ENCODE data around the gene CXCL1. TPM values are rescaled to one million over a fixed set of nuclear protein-coding genes. Genes with fewer than 3 reads are reported as not detected.

The CXCL1 gene
- polyA plus RNA-seq, 1 experiment = 0.53 TPM

GRCh38 chr4:73904491-73904890 is 35.3 kb downstream of the CXCL1 start:
- 0 out of 2 replicates have a peak, but pooled peaks cover 2% of the 10 kb centered on the region for H3K27me3 ChIP-seq (ENCODE audit: control insufficient read depth, insufficient read depth, low read length)
- H3K36me3 ChIP-seq (ENCODE audit: control insufficient read depth, insufficient read depth, low read length) = no peaks in the 10 kb centered on the region
- TF ChIP-seq CTCF (IDR thresholded peaks at IDR 0.05; ENCODE audit: insufficient read depth, low read depth, low read length) = no peak
- no peak for DNase-seq (ENCODE audit: low read depth)
- H3K4me3 ChIP-seq (ENCODE audit: low read depth, low read length) = no peak overlapping the region
- ChIA-PET CTCF (no interaction called here), POLR2A (no interaction called here)

GRCh38 chr4:73908965-73909364 is 39.8 kb downstream of the CXCL1 start:
- Histone ChIP-seq H3K4me3 (ENCODE audit: low read depth, low read length) (no peak overlapping the region), H3K36me3 (ENCODE audit: control insufficient read depth, insufficient read depth, low read length) (no peaks in the 10 kb centered on the region), H3K27me3 (ENCODE audit: control insufficient read depth, insufficient read depth, low read length) (peaks cover 2% of the 10 kb centered on the region; the same call in 1 of the 2 replicates)
- TF ChIP-seq CTCF (IDR thresholded peaks at IDR 0.05; ENCODE audit: insufficient read depth, low read depth, low read length) = no peak
- ChIA-PET CTCF (no interaction called here), POLR2A (no interaction called here)
- DNase-seq (ENCODE audit: low read depth) = no peak

- H3K4me3 ChIP-seq (ENCODE audit: low read depth, low read length) = no peak overlapping the region
- no peak for TF ChIP-seq CTCF (IDR thresholded peaks at IDR 0.05; ENCODE audit: insufficient read depth, low read depth, low read length)
- ChIA-PET CTCF (no interaction called here), POLR2A (no interaction called here)
- no peaks in the 10 kb centered on the region for H3K36me3 ChIP-seq (ENCODE audit: control insufficient read depth, insufficient read depth, low read length)
- no peak for DNase-seq (ENCODE audit: low read depth)
- peaks cover 2% of the 10 kb centered on the region; the same call in 1 of the 2 replicates for H3K27me3 ChIP-seq (ENCODE audit: control insufficient read depth, insufficient read depth, low read length)
These were observed 42.6 kb downstream of the CXCL1 start for GRCh38 chr4:73911746-73912145.

GRCh38 chr4:73912191-73912590 is 43.0 kb downstream of the CXCL1 start:
- no peak overlapping the region for H3K4me3 ChIP-seq (ENCODE audit: low read depth, low read length)
- H3K27me3 ChIP-seq (ENCODE audit: control insufficient read depth, insufficient read depth, low read length) = peaks cover 2% of the 10 kb centered on the region; the same call in 1 of the 2 replicates
- H3K36me3 ChIP-seq (ENCODE audit: control insufficient read depth, insufficient read depth, low read length) = no peaks in the 10 kb centered on the region
- no peak for TF ChIP-seq CTCF (IDR thresholded peaks at IDR 0.05; ENCODE audit: insufficient read depth, low read depth, low read length)
- DNase-seq (ENCODE audit: low read depth) = no peak
- POLR2A ChIA-PET = no interaction called here
- CTCF ChIA-PET = no interaction called here

GRCh38 chr4:73914071-73914470 is 44.9 kb downstream of the CXCL1 start:
- ChIA-PET CTCF (interaction anchor here (1.1 to 2.6 kb wide), 3 partner anchors 9 to 184 kb away, joined by 5 to 11 read pairs (median 6); no protein-coding TSS in a partner anchor), POLR2A (interaction anchor here (0.5 kb wide), 1 partner anchor 17 kb away, joined by 14 read pairs; no protein-coding TSS in a partner anchor)
- Histone ChIP-seq H3K36me3 (ENCODE audit: control insufficient read depth, insufficient read depth, low read length) (no peaks in the 10 kb centered on the region), H3K4me3 (ENCODE audit: low read depth, low read length) (no peak overlapping the region), H3K27me3 (ENCODE audit: control insufficient read depth, insufficient read depth, low read length) (no peaks in the 10 kb centered on the region; the same call in 1 of the 2 replicates)
- DNase-seq (ENCODE audit: low read depth) = no peak
- no peak for TF ChIP-seq CTCF (IDR thresholded peaks at IDR 0.05; ENCODE audit: insufficient read depth, low read depth, low read length)

All from BJ (cell line).